ENCODE measurements around the gene FGF1.

FGF1 gene

GRCh38 chr5:142568283-142568995, 117.5 kb downstream of the FGF1 start:
- H3K4me3 ChIP-seq (ENCODE audit: low read depth, low read length) = no peak overlapping the region
- DNase-seq (ENCODE audit: low read depth) = no peak
- no peak for TF ChIP-seq CTCF (IDR thresholded peaks at IDR 0.05; ENCODE audit: low read depth, low read length)
- no peak for TF ChIP-seq MYC (IDR thresholded peaks at IDR 0.05; ENCODE audit: low read depth, low read length)
- no peak for TF ChIP-seq MAX (IDR thresholded peaks at IDR 0.05; ENCODE audit: low read depth, low read length)
- no peak for TF ChIP-seq POLR2A (IDR thresholded peaks at IDR 0.05; ENCODE audit: extremely low read depth, insufficient read length)

GRCh38 chr5:142561486-142562097, 124.3 kb downstream of the FGF1 start:
- TF ChIP-seq MYC (IDR thresholded peaks at IDR 0.05; ENCODE audit: low read depth, low read length) = no peak
- TF ChIP-seq CTCF (IDR thresholded peaks at IDR 0.05; ENCODE audit: low read depth, low read length) = no peak
- TF ChIP-seq POLR2A (IDR thresholded peaks at IDR 0.05; ENCODE audit: extremely low read depth, insufficient read length) = no peak
- TF ChIP-seq MAX (IDR thresholded peaks at IDR 0.05; ENCODE audit: low read depth, low read length) = no peak
- H3K4me3 ChIP-seq (ENCODE audit: low read depth, low read length) = no peak overlapping the region
- DNase-seq (ENCODE audit: low read depth) = no peak

GRCh38 chr5:142561029-142561428, 124.9 kb downstream of the FGF1 start:
- no peak for TF ChIP-seq POLR2A (IDR thresholded peaks at IDR 0.05; ENCODE audit: extremely low read depth, insufficient read length)
- TF ChIP-seq CTCF (IDR thresholded peaks at IDR 0.05; ENCODE audit: low read depth, low read length) = no peak
- TF ChIP-seq MAX (IDR thresholded peaks at IDR 0.05; ENCODE audit: low read depth, low read length) = no peak
- TF ChIP-seq MYC (IDR thresholded peaks at IDR 0.05; ENCODE audit: low read depth, low read length) = no peak
- H3K4me3 ChIP-seq (ENCODE audit: low read depth, low read length) = no peak overlapping the region

GRCh38 chr5:142552107-142552506, 133.8 kb downstream of the FGF1 start:
- TF ChIP-seq MAX (IDR thresholded peaks at IDR 0.05; ENCODE audit: low read depth, low read length) = no peak
- no peak for TF ChIP-seq POLR2A (IDR thresholded peaks at IDR 0.05; ENCODE audit: extremely low read depth, insufficient read length)
- no peak for TF ChIP-seq CTCF (IDR thresholded peaks at IDR 0.05; ENCODE audit: low read depth, low read length)
- no peak for TF ChIP-seq MYC (IDR thresholded peaks at IDR 0.05; ENCODE audit: low read depth, low read length)
- no peak for DNase-seq (ENCODE audit: low read depth)
- no peak overlapping the region for H3K4me3 ChIP-seq (ENCODE audit: low read depth, low read length)

More at GRCh38 chr5:142561029-142561428, 124.9 kb downstream of the FGF1 start:
- no peak for DNase-seq (ENCODE audit: low read depth)

GRCh38 chr5:142551338-142552067, 134.4 kb downstream of the FGF1 start:
- DNase-seq (ENCODE audit: low read depth) = no peak
- H3K4me3 ChIP-seq (ENCODE audit: low read depth, low read length) = no peak overlapping the region
- no peak for TF ChIP-seq MYC (IDR thresholded peaks at IDR 0.05; ENCODE audit: low read depth, low read length)
- TF ChIP-seq MAX (IDR thresholded peaks at IDR 0.05; ENCODE audit: low read depth, low read length) = no peak
- no peak for TF ChIP-seq CTCF (IDR thresholded peaks at IDR 0.05; ENCODE audit: low read depth, low read length)
- TF ChIP-seq POLR2A (IDR thresholded peaks at IDR 0.05; ENCODE audit: extremely low read depth, insufficient read length) = no peak
